GM19397 (cell line): ENCODE results near the gene BMP2.

ENCODE experiments used
- ATAC-seq: cut with Tn5 transposase; IDR thresholded peaks from one replicate; pipeline ENCODE4 v1.9.1; 2021; ENCODE audit warnings: mild to moderate bottlenecking, moderate library complexity; ENCODE audit not compliant: unreplicated experiment

BMP2 gene

GRCh38 chr20:6828794-6829423 lies 61.4 kb downstream of the BMP2 start:
- peak; percentile 90 for ATAC-seq

GRCh38 chr20:6829510-6830116 lies 62.1 kb downstream of the BMP2 start:
- no peak for ATAC-seq
